GM18507 (cell line): ENCODE results near the gene TBX18.

ENCODE experiments used
- DNase-seq: peaks from one replicate; pipeline ENCODE4 v3.0.0; 2011; ENCODE audit warnings: low read depth; ENCODE audit not compliant: insufficient read length; ENCODE audit errors: extremely low spot score
- FAIRE-seq: peaks from 2 replicates; lab custom pipeline; 2011; peaks lifted over from hg19 to GRCh38; lab: Jason Lieb, UNC

Gene TBX18

GRCh38 chr6:84773431-84774156 is 9.2 kb upstream of the TBX18 start:
- DNase-seq: no peak
- FAIRE-seq: no peak

- FAIRE-seq: no peak
These were observed 8.7 kb upstream of the TBX18 start for GRCh38 chr6:84773133-84773430.

GRCh38 chr6:84772428-84773132 is 8.2 kb upstream of the TBX18 start:
- FAIRE-seq: no peak

More at GRCh38 chr6:84773133-84773430, 8.7 kb upstream of the TBX18 start:
- DNase-seq: no peak

GRCh38 chr6:84771756-84772356 is 7.5 kb upstream of the TBX18 start:
- no peak for DNase-seq
- no peak for FAIRE-seq

More at GRCh38 chr6:84772428-84773132, 8.2 kb upstream of the TBX18 start:
- no peak for DNase-seq

GRCh38 chr6:84771125-84771755 is 6.8 kb upstream of the TBX18 start:
- no peak for FAIRE-seq
- DNase-seq: no peak

GRCh38 chr6:84770521-84770920 is 6.1 kb upstream of the TBX18 start:
- FAIRE-seq: no peak
- no peak for DNase-seq

- DNase-seq: no peak
- FAIRE-seq: no peak
These were observed 4.9 kb upstream of the TBX18 start for GRCh38 chr6:84769306-84769705.

- FAIRE-seq (no peak), DNase-seq (no peak)
These were observed 4.2 kb upstream of the TBX18 start for GRCh38 chr6:84768442-84769174.

- FAIRE-seq: no peak
- DNase-seq: no peak
These were observed 3.3 kb upstream of the TBX18 start for GRCh38 chr6:84767526-84768201.

- no peak for FAIRE-seq
- DNase-seq: no peak
These were observed 2.6 kb upstream of the TBX18 start for GRCh38 chr6:84766799-84767525.

- DNase-seq (no peak), FAIRE-seq (no peak)
These were observed 1.9 kb upstream of the TBX18 start for GRCh38 chr6:84766118-84766798.

- DNase-seq: no peak
- no peak for FAIRE-seq
These were observed 489 bp downstream of the TBX18 start for GRCh38 chr6:84763886-84764331.

GRCh38 chr6:84763003-84763885 is 1.2 kb downstream of the TBX18 start:
- no peak for DNase-seq
- no peak for FAIRE-seq

- DNase-seq (no peak), FAIRE-seq (no peak)
These were observed 2.0 kb downstream of the TBX18 start for GRCh38 chr6:84762220-84763002.

GRCh38 chr6:84758486-84758885 is 5.9 kb downstream of the TBX18 start:
- DNase-seq (no peak), FAIRE-seq (no peak)

- DNase-seq: no peak
- FAIRE-seq: no peak
These were observed 7.5 kb downstream of the TBX18 start for GRCh38 chr6:84756877-84757276.
